ENCODE measurements around the gene EXOSC1. TPM values are rescaled to one million over a fixed set of nuclear protein-coding genes. Genes with fewer than 3 reads are reported as not detected.

The EXOSC1 gene
- total and polyA plus RNA-seq, 2 donors (not counting 1 experiment from before 2014, with no cell fraction given) = 32.2 to 44.5 TPM

DNA sequence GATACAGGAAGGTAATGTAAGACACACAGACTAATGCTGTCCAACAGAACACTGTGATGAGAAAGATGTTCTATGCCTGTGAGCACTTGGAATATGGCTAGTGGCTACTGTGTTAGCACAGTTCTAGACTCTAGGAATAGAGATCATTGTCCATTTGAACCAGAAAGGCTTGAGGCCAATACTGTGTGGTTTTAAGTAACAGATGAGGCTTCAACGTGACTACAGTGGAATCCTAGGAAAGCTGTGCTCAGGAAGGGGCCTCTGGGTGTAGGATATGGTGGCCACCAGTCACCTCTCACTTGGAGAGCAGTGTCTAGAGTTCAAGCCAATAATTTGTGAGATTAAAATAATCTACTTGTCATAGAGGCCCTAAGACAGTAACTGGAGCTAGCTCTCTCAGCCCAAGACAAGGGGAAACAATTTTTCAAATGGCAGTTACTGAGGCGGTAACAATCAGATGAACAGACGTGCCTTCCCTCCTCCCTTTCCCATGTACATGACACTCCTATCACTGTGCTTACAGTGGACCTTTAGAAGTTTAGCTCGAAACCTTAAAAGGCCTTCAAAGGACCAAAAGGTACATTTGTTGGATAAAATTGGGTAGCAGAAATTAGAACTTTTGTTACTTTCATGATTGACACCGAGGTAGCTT, 10.4 kb upstream of the EXOSC1 start:
- Histone ChIP-seq H3K27me3 (replicated peaks in 1 of 4; ENCODE audit: control extremely low read depth in 1 of 4, control insufficient read depth in 3 of 4, insufficient read depth in 4 of 4, low read length in 3 of 4) (no peaks in the 10 kb centered on the region), H4K20me1 (ENCODE audit: control insufficient read depth, insufficient read depth, low read length, poor library complexity, severe bottlenecking) (peaks cover 17% of the 10 kb centered on the region), H3K4me1 (ENCODE audit: control insufficient read depth in 2 of 2, insufficient read depth in 2 of 2, low read length in 2 of 2) (no peaks in the 10 kb centered on the region), H3K36me3 (replicated peaks in 1 of 2; ENCODE audit: control extremely low read depth in 1 of 2, control insufficient read depth in 1 of 2, extremely low read depth in 1 of 2, insufficient read depth in 2 of 2, low read length in 1 of 2) (peaks cover 6 to 92% of the 10 kb centered on the region in 2 experiments), H3K9me3 (ENCODE audit: control extremely low read depth in 1 of 3, control insufficient read depth in 2 of 3, insufficient read depth in 1 of 3, low read length in 2 of 3) (no peaks in the 10 kb centered on the region), H3K4me2 (replicated peaks; ENCODE audit: low read depth, low read length, poor library complexity, severe bottlenecking) (no peak overlapping the region), H3K27ac (ENCODE audit: low read length in 2 of 2) (no peak overlapping the region), H3K79me2 (ENCODE audit: control insufficient read depth, insufficient read depth, low read length) (peaks cover 17% of the 10 kb centered on the region), H3K4me3 (ENCODE audit: control extremely low read depth in 1 of 5, extremely low read depth in 1 of 5, insufficient read depth in 1 of 5, low read depth in 2 of 5, low read length in 4 of 5) (no peak overlapping the region), H2AFZ (ENCODE audit: insufficient read depth, low read depth, low read length, poor library complexity, severe bottlenecking) (no peak overlapping the region), H3K9ac (ENCODE audit: low read length) (no peak overlapping the region)
- Mint-ChIP-seq H3K4me3 (no peak overlapping the region), H3K27ac (peak overlapping the region; percentile 46), H3K27me3 (no peaks in the 10 kb centered on the region), H3K9me3 (ENCODE audit: insufficient read depth) (no peaks in the 10 kb centered on the region), H3K4me1 (no peaks in the 10 kb centered on the region)
- WGBS (ENCODE audit: insufficient coverage) = 75% methylated on average over 4 of the region's 5 CpGs
- CTCF ChIA-PET = no interaction called here
- POLR2A ChIA-PET = no interaction called here
- ATAC-seq (ENCODE audit: low read depth) (no peak), DNase-seq (no peak)
- TF ChIP-seq, protein P1, sequence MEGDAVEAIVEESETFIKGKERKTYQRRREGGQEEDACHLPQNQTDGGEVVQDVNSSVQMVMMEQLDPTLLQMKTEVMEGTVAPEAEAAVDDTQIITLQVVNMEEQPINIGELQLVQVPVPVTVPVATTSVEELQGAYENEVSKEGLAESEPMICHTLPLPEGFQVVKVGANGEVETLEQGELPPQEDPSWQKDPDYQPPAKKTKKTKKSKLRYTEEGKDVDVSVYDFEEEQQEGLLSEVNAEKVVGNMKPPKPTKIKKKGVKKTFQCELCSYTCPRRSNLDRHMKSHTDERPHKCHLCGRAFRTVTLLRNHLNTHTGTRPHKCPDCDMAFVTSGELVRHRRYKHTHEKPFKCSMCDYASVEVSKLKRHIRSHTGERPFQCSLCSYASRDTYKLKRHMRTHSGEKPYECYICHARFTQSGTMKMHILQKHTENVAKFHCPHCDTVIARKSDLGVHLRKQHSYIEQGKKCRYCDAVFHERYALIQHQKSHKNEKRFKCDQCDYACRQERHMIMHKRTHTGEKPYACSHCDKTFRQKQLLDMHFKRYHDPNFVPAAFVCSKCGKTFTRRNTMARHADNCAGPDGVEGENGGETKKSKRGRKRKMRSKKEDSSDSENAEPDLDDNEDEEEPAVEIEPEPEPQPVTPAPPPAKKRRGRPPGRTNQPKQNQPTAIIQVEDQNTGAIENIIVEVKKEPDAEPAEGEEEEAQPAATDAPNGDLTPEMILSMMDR (IDR thresholded peaks at IDR 0.05) = no peak
- TF ChIP-seq EZH2 (IDR thresholded peaks at IDR 0.05; ENCODE audit: borderline replicate concordance, insufficient read depth, low read depth, low read length, poor library complexity, severe bottlenecking) = no peak
- intact Hi-C loops (cut with micrococcal nuclease) = no loop called here

DNA sequence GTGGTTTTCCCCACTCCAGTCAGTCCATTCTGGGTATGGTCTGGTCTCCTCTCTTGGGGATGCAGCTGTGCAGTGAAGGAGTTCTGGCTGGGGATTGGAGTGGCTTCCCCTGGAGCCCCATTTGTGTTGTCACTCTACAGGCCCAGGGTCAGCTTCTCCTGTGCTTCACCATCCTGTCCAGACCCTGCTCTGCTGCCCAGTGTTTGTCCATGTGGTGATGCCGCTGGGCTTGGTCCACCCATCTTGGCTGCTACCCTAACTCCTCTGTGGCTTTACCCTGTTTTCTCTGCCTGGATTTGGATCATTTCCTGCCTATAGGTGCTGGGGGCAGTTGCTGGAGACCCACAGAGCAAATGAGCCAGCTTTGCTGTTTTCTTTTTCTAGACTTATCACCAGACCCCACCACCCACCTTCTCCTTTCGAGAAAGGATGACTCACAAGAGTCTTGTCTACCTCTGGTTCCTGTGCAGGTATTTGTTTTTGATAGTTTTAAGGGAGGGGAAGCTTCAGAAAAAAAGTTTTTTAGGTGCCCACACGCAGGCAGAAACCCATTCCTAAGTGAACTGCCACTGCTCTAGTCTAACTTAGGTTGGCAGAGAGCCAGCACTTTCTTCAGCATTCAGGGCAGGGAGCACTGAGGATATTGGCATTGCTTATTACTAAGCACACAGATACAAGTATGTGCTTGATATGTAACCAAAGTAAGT, 8.7 kb upstream of the EXOSC1 start:
- H3K4me3 Mint-ChIP-seq = no peak overlapping the region
- no peaks in the 10 kb centered on the region for H3K9me3 Mint-ChIP-seq (ENCODE audit: insufficient read depth)
- Histone ChIP-seq H3K4me1 (ENCODE audit: control insufficient read depth in 2 of 2, insufficient read depth in 2 of 2, low read length in 2 of 2) (no peaks in the 10 kb centered on the region), H4K20me1 (ENCODE audit: control insufficient read depth, insufficient read depth, low read length, poor library complexity, severe bottlenecking) (peaks cover 27% of the 10 kb centered on the region), H3K9ac (ENCODE audit: low read length) (no peak overlapping the region), H3K79me2 (ENCODE audit: control insufficient read depth, insufficient read depth, low read length) (peaks cover 32% of the 10 kb centered on the region), H3K9me3 (ENCODE audit: control extremely low read depth in 1 of 3, control insufficient read depth in 2 of 3, insufficient read depth in 1 of 3, low read length in 2 of 3) (no peaks in the 10 kb centered on the region), H2AFZ (ENCODE audit: insufficient read depth, low read depth, low read length, poor library complexity, severe bottlenecking) (no peak overlapping the region), H3K4me3 (ENCODE audit: control extremely low read depth in 1 of 5, extremely low read depth in 1 of 5, insufficient read depth in 1 of 5, low read depth in 2 of 5, low read length in 4 of 5) (no peak overlapping the region), H3K36me3 (replicated peaks in 1 of 2; ENCODE audit: control extremely low read depth in 1 of 2, control insufficient read depth in 1 of 2, extremely low read depth in 1 of 2, insufficient read depth in 2 of 2, low read length in 1 of 2) (peaks cover 0 to 78% of the 10 kb centered on the region in 2 experiments), H3K27ac (ENCODE audit: low read length in 2 of 2) (no peak overlapping the region), H3K27me3 (replicated peaks in 1 of 4; ENCODE audit: control extremely low read depth in 1 of 4, control insufficient read depth in 3 of 4, insufficient read depth in 4 of 4, low read length in 3 of 4) (no peaks in the 10 kb centered on the region), H3K4me2 (replicated peaks; ENCODE audit: low read depth, low read length, poor library complexity, severe bottlenecking) (no peak overlapping the region)
- TF ChIP-seq, protein P1 (IDR thresholded peaks at IDR 0.05) = no peak
- TF ChIP-seq EZH2 (IDR thresholded peaks at IDR 0.05; ENCODE audit: borderline replicate concordance, insufficient read depth, low read depth, low read length, poor library complexity, severe bottlenecking) = no peak
- H3K27me3 Mint-ChIP-seq = no peaks in the 10 kb centered on the region
- WGBS (ENCODE audit: insufficient coverage) = 89% methylated on average over 2 of the region's 3 CpGs
- ChIA-PET CTCF (interaction anchor here (0.9 kb wide), 1 partner anchor 20 kb away, joined by 3 read pairs; no protein-coding TSS in a partner anchor), POLR2A (no interaction called here)
- ATAC-seq (ENCODE audit: low read depth) (no peak), DNase-seq (no peak)
- no peak overlapping the region for H3K27ac Mint-ChIP-seq
- intact Hi-C loops (cut with micrococcal nuclease) = no loop called here
- peaks cover 2% of the 10 kb centered on the region for H3K4me1 Mint-ChIP-seq
